T-cell (primary cell): ENCODE measurements around the gene METTL17. TPM values are rescaled to one million over a fixed set of nuclear protein-coding genes. Genes with fewer than 3 reads are reported as not detected.
"Not testable (repeated sequence)": the region's sequence is repeated elsewhere in the genome, so short reads cannot be mapped to it uniquely, and the experiment has no call there.

Source experiments
- ATAC-seq, 4 experiments: fragments of 200-7000 bp in 3 of 4; fragments of 150-1000 bp in 1 of 4; cut with Tn5 transposase; replicated peaks in 1 of 4; 1 replicate in 3 of 4; 2 replicates in 1 of 4; pipeline ENCODE4 v1.10.0; 2021; ENCODE audit warnings: moderate library complexity in 3 of 4, mild to moderate bottlenecking in 2 of 4, moderate number of reproducible peaks in 1 of 4
- CTCF ChIA-PET, 2 donors: fragments of 300-600 bp; sonication (Branson Sonifier 250); formaldehyde crosslinking; loops; one replicate each; lab custom pipeline; 2022; ENCODE audit warnings: antibody characterized with exemption in 2 of 2; lab: Charles Lee
- POLR2A ChIA-PET, 2 donors: fragments of 300-600 bp; sonication (Branson Sonifier 250); formaldehyde crosslinking; loops; one replicate each; lab custom pipeline; 2022; ENCODE audit warnings: antibody characterized with exemption in 2 of 2; lab: Charles Lee
- DNase-seq, 35 experiments: peaks; one replicate each; pipeline versions ENCODE4 v3.0.0 to v3.0.0-alpha.2; 2013 to 2023
- H3K27ac ChIP-seq: one replicate; pipeline ENCODE4 v1.5.1; 2013; ENCODE audit warnings: low read length
- H3K27me3 ChIP-seq, 2 experiments: replicated peaks in 1 of 2; 1 replicate in 1 of 2; 2 replicates in 1 of 2; pipeline versions ENCODE4 v1.6.1 to v1.7.0; 2013; ENCODE audit warnings: low read length in 1 of 2, mixed read lengths in 1 of 2; ENCODE audit not compliant: control insufficient read depth in 2 of 2, insufficient read depth in 2 of 2; ENCODE audit errors: extremely low read depth in 1 of 2
- H3K36me3 ChIP-seq, 2 donors: 1 replicate in 1 of 2; 2 replicates in 1 of 2; pipeline versions ENCODE4 v1.6.1 to v1.7.0; 2013; ENCODE audit warnings: low read length in 1 of 2; ENCODE audit not compliant: control insufficient read depth in 2 of 2, insufficient read depth in 1 of 2; ENCODE audit errors: extremely low read depth in 1 of 2
- H3K4me1 ChIP-seq, 2 experiments: 1 replicate in 1 of 2; 2 replicates in 1 of 2; pipeline versions ENCODE4 v1.6.1 to v1.7.0; 2013; ENCODE audit warnings: low read length in 2 of 2, mixed read lengths in 1 of 2; ENCODE audit not compliant: insufficient read depth in 2 of 2, control insufficient read depth in 1 of 2; ENCODE audit errors: extremely low read depth in 1 of 2
- H3K4me3 ChIP-seq, 2 donors: 1 replicate in 1 of 2; 2 replicates in 1 of 2; pipeline versions ENCODE4 v1.5.1 to v1.7.0; 2013; ENCODE audit warnings: mild to moderate bottlenecking in 2 of 2, low read length in 1 of 2, moderate library complexity in 1 of 2; ENCODE audit not compliant: control insufficient read depth in 1 of 2; ENCODE audit errors: extremely low read depth in 1 of 2
- H3K9me3 ChIP-seq: 2 replicates; pipeline ENCODE4 v1.7.0; 2013
- H3K27ac Mint-ChIP-seq, 2 donors: one replicate each; pipeline ENCODE4 v1.8.0; 2020 to 2021; ENCODE audit warnings: mild to moderate bottlenecking in 2 of 2, mixed read lengths in 2 of 2
- H3K27me3 Mint-ChIP-seq, 2 donors: one replicate each; pipeline ENCODE4 v1.8.0; 2021 to 2022; ENCODE audit warnings: mixed read lengths in 2 of 2
- H3K36me3 Mint-ChIP-seq: one replicate; pipeline ENCODE4 v1.8.0; 2021; ENCODE audit warnings: mixed read lengths
- H3K4me1 Mint-ChIP-seq, 3 donors: one replicate each; pipeline ENCODE4 v1.8.0; 2020 to 2022; ENCODE audit warnings: mixed read lengths in 3 of 3, mild to moderate bottlenecking in 1 of 3
- H3K4me3 Mint-ChIP-seq, 3 donors: one replicate each; pipeline ENCODE4 v1.8.0; 2020 to 2022; ENCODE audit warnings: mild to moderate bottlenecking in 3 of 3, mixed read lengths in 3 of 3, moderate library complexity in 3 of 3
- H3K9me3 Mint-ChIP-seq, 3 donors: one replicate each; pipeline ENCODE4 v1.8.0; 2020 to 2022; ENCODE audit warnings: mixed read lengths in 3 of 3
- whole genome bisulfite sequencing: methylation state at CpG from one replicate; pipeline ENCODE4 v1.1.5; 2013; ENCODE audit warnings: missing lambda C conversion rate; ENCODE audit not compliant: insufficient coverage; 5-methylcytosine and 5-hydroxymethylcytosine counted together
- total RNA-seq, 35 experiments: library from RNA in 6 of 35; stranded (reverse) in 6 of 35; fragments of 120-200 nt in 1 of 35; gene quantifications; one replicate each; pipeline versions ENCODE4 v1.2.1 to v1.2.4 and lab custom pipeline; 2013 to 2026

METTL17 gene
- total RNA-seq, 5 donors from 2014 or later (not counting 1 experiment from before 2014, with no cell fraction given), result 80.4 to 112 (median 99.0) TPM

DNA sequence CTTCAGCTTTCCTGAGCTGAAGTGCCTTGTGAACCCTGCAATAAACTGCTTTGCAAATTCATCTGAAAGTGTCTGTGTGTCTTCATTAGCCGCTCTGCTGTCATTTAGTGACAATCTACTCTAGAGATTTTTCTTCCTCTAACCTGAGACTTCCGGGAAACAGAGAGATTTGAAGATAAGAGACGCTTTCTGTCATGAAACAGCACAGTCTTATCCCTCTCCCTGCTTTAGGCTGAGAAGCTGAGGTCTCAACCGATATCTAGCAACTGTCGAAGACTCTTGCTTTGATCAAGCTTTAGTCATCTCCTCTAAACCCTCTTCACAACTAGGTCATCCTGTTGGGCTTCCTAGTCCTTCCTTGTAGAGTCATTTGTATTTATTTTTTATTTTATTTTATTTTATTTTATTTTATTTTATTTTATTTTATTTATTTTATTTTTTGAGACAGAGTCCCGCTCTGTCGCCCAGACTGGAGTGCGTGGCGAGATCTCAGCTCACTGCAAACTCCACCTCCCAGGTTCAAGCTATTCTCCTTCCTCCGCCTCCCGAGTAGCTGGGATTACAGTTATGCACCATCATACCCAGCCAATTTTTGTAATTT lies 33.3 kb upstream of the METTL17 start:
- H3K4me3 Mint-ChIP-seq, result peak overlapping the region in 1 of 3 donors; percentile 21
- ChIA-PET POLR2A (no interaction called here), CTCF (interaction anchor here (0.9 to 1.0 kb wide), 2 partner anchors 14 to 15 kb away, joined by 4 read pairs; no protein-coding TSS in a partner anchor)
- H3K27ac ChIP-seq, result no peak overlapping the region
- ATAC-seq (peak; percentile 19 to 63 (median 49)), DNase-seq (peak in 1 of 35 experiments; percentile 14)
- H3K9me3 ChIP-seq, result no peaks in the 10 kb centered on the region
- H3K9me3 Mint-ChIP-seq, result no peaks in the 10 kb centered on the region
- 40% methylated on average over 1 of the region's 11 CpGs for WGBS
- H3K4me1 Mint-ChIP-seq, result peaks cover 18 to 23% (median 20%) of the 10 kb centered on the region in 3 donors
- peak overlapping the region in 1 of 2 donors; percentile 56 for H3K27ac Mint-ChIP-seq
- peaks cover 0 to 16% of the 10 kb centered on the region in 2 experiments for H3K27me3 ChIP-seq
- H3K36me3 Mint-ChIP-seq, result no peaks in the 10 kb centered on the region
- H3K4me1 ChIP-seq, result peaks cover 3 to 8% of the 10 kb centered on the region in 2 experiments
- H3K4me3 ChIP-seq, result no peak overlapping the region
- peaks cover 13 to 19% of the 10 kb centered on the region in 2 donors for H3K27me3 Mint-ChIP-seq
- H3K36me3 ChIP-seq, result no peaks in the 10 kb centered on the region

DNA sequence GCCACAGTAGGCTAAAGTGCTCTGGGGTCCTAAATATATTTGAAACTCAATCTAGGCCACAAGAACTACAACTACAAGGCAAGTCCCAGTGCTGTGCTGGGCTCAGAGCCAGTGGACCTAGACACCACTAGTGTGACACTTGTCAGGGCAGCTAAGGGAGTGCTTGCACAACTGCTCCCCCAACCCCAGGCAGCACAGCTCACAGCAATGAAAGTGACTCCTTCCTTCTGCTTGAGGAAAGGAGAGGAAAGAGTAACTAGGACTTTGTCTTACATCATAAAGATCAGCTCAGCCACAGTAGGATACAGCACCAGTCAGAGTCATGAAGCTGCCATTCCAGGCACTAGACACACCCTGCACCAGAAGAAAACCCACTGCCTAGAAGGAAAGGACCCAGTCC lies 30.8 kb upstream of the METTL17 start:
- POLR2A ChIA-PET, ATAC-seq, DNase-seq: not testable (repeated sequence)

DNA sequence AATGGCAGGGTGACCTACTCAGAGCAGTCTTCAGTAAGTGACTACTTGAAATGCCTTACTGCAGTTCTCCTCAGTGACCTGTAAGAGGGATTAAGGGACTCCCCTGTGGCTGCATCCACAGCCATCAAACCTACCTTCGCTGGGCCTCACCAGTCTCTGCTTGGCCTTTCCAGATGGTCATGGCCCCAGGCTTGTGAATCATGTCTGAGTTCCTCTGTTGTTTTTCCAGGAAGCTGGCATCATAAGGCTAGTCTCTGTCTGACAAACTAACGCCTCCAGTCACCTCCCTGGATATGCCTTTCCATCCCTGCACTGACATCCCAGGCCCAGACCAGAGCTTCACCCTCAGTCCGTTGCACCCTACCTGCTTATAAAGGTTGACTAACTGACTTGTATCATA lies 20.4 kb upstream of the METTL17 start:
- CTCF ChIA-PET, result interaction anchor here in 1 of 2 donors (0.6 kb wide), 1 partner anchor 322 kb away, joined by 3 read pairs; no protein-coding TSS in a partner anchor
- no peaks in the 10 kb centered on the region for H3K36me3 Mint-ChIP-seq
- no peak overlapping the region for H3K4me3 Mint-ChIP-seq
- Histone ChIP-seq H3K27ac (no peak overlapping the region), H3K36me3 (no peaks in the 10 kb centered on the region), H3K4me1 (peaks cover 0 to 12% of the 10 kb centered on the region in 2 experiments), H3K9me3 (no peaks in the 10 kb centered on the region), H3K27me3 (peaks cover 2 to 23% of the 10 kb centered on the region in 2 experiments), H3K4me3 (no peak overlapping the region)
- peaks cover 31 to 58% of the 10 kb centered on the region in 2 donors for H3K27me3 Mint-ChIP-seq
- no peaks in the 10 kb centered on the region for H3K9me3 Mint-ChIP-seq
- no peak overlapping the region for H3K27ac Mint-ChIP-seq
- DNase-seq (no peak), ATAC-seq (no peak)
- peaks cover 11 to 13% (median 12%) of the 10 kb centered on the region in 3 donors for H3K4me1 Mint-ChIP-seq
- POLR2A ChIA-PET, result no interaction called here
- 88% methylated on average over 1 of the region's 3 CpGs for WGBS

More for the DNA sequence above, 30.8 kb upstream of the METTL17 start:
- not testable (repeated sequence) for H3K4me1 ChIP-seq, H3K36me3 Mint-ChIP-seq, H3K27ac Mint-ChIP-seq, H3K4me3 ChIP-seq, H3K9me3 ChIP-seq, H3K9me3 Mint-ChIP-seq, H3K27ac ChIP-seq, H3K4me3 Mint-ChIP-seq, H3K36me3 ChIP-seq
- H3K4me1 Mint-ChIP-seq, result peaks cover 23 to 26% (median 24%) of the 10 kb centered on the region in 3 donors
- peaks cover 0 to 18% of the 10 kb centered on the region in 2 experiments for H3K27me3 ChIP-seq
- peaks cover 18 to 28% of the 10 kb centered on the region in 2 donors for H3K27me3 Mint-ChIP-seq
- CTCF ChIA-PET, result interaction anchor here (1.4 to 2.8 kb wide), 3 partner anchors 12 to 15 kb away, joined by 3 to 17 read pairs (median 6); no protein-coding TSS in a partner anchor

DNA sequence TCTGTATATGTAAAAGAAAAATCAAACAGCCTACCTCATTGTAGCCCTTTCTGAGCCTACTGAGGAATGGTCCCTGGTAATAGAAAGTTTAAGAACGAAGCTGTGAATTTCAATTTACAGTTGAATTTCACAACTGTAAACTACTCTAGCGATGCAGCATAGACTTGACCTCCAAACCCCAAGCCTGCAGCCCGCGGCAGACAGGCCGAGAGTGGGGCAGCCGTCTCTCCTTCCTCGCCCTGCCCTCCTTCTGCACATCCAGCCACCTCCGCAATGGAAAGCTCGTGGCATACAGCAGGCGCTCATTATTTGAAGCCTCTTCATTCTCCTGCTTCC lies 19.2 kb upstream of the METTL17 start:
- peak overlapping the region; percentile 68 to 81 for H3K4me3 ChIP-seq
- ATAC-seq, result peak; percentile 1 to 8 (median 2)
- CTCF ChIA-PET, result interaction anchor here (0.6 to 2.5 kb wide), 22 partner anchors 10 to 643 kb away, joined by 3 to 19 read pairs (median 4); no protein-coding TSS in a partner anchor

DNA sequence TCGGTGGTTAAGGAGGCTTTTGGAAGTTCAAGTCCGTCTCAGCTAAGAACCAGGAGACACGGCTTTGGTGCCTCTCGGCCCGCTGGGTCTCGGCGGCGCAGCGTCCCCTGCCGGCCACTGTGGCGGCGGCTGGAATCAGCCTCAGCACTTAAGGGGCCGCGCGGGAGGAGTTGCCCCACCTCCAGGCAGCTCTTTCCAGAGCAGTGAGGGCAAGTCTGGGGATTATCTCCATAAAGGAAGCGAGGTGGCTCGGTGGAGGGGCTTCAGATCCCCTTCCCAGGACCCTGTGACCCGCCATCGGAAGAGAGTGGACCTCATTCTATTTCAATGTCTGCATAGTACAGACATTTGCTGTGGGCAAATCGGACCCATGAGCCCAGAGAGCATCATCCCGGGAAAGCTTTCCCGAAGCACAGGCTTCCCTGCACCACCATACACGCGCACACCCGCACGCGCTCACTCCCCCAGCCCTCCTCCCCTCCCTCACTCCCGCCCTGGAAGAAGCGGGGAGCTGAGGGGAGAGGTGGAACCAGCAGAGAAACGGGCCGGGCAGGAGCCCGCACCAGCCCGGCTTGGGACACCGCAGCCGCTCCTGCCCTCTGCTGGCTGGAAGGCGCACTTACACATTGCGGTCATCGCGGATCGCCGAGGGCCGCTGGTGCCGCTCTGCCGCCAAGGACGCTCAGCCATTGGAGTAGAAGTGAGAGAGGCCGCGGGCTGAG lies 18.6 kb upstream of the METTL17 start:
- Mint-ChIP-seq H3K9me3 (no peaks in the 10 kb centered on the region), H3K4me3 (peak overlapping the region; percentile 84 to 90 (median 87)), H3K36me3 (no peaks in the 10 kb centered on the region), H3K27ac (peak overlapping the region; percentile 22 to 34), H3K4me1 (peaks cover 11 to 13% (median 12%) of the 10 kb centered on the region in 3 donors), H3K27me3 (peaks cover 27 to 47% of the 10 kb centered on the region in 2 donors)
- no peaks in the 10 kb centered on the region for H3K9me3 ChIP-seq
- H3K4me1 ChIP-seq, result peaks cover 0 to 12% of the 10 kb centered on the region in 2 experiments
- WGBS, result under 1% methylated on average over 33 of the region's 47 CpGs
- peak overlapping the region; percentile 68 to 81 for H3K4me3 ChIP-seq
- peak; percentile 88 to 95 (median 92) for ATAC-seq
- peaks cover 2 to 17% of the 10 kb centered on the region in 2 experiments for H3K27me3 ChIP-seq
- ChIA-PET CTCF (interaction anchor here (0.7 to 2.5 kb wide), 26 partner anchors 10 to 643 kb away, joined by 3 to 19 read pairs (median 4); no protein-coding TSS in a partner anchor), POLR2A (interaction anchor here (0.6 kb wide), 2 partner anchors 11 to 257 kb away, joined by 3 to 5 read pairs; no protein-coding TSS in a partner anchor)
- peak; percentile 39 to 85 (median 66) for DNase-seq
- no peaks in the 10 kb centered on the region for H3K36me3 ChIP-seq
- H3K27ac ChIP-seq, result no peak overlapping the region

More for the DNA sequence above, 19.2 kb upstream of the METTL17 start:
- H3K9me3 Mint-ChIP-seq, result no peaks in the 10 kb centered on the region
- 14% methylated on average over 5 of the region's 10 CpGs for WGBS
- POLR2A ChIA-PET, result no interaction called here
- peaks cover 11 to 13% (median 12%) of the 10 kb centered on the region in 3 donors for H3K4me1 Mint-ChIP-seq
- no peak for DNase-seq
- H3K27ac Mint-ChIP-seq, result no peak overlapping the region
- Histone ChIP-seq H3K4me1 (peaks cover 0 to 12% of the 10 kb centered on the region in 2 experiments), H3K36me3 (no peaks in the 10 kb centered on the region), H3K27ac (no peak overlapping the region), H3K27me3 (peaks cover 2 to 17% of the 10 kb centered on the region in 2 experiments), H3K9me3 (no peaks in the 10 kb centered on the region)
- peak overlapping the region; percentile 84 to 90 (median 87) for H3K4me3 Mint-ChIP-seq
- H3K36me3 Mint-ChIP-seq, result no peaks in the 10 kb centered on the region
- peaks cover 27 to 47% of the 10 kb centered on the region in 2 donors for H3K27me3 Mint-ChIP-seq

DNA sequence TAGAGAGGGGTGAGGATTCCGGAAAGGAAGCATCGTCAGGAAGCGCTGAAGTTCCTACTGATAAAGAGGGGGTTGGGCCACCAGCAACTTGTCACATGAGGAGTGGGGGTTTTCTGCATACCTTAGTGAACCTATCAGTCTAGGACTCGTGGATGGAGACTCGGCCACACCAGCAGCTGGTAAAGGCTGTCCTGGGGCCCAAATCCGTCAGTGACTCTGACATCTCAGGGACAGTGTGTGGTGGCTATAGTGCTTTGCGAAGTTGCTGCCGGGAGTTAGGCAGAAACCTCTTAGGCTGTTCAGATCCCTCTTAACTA lies 18.1 kb upstream of the METTL17 start:
- 4% methylated on average over 6 of the region's 8 CpGs for WGBS
- H3K9me3 Mint-ChIP-seq, result no peaks in the 10 kb centered on the region
- ChIA-PET POLR2A (interaction anchor here (0.6 kb wide), 3 partner anchors 10 to 778 kb away, joined by 3 to 5 read pairs (median 4); no protein-coding TSS in a partner anchor), CTCF (interaction anchor here (0.5 to 2.5 kb wide), 19 partner anchors 11 to 644 kb away, joined by 3 to 19 read pairs (median 5); no protein-coding TSS in a partner anchor)
- peaks cover 27 to 47% of the 10 kb centered on the region in 2 donors for H3K27me3 Mint-ChIP-seq
- H3K9me3 ChIP-seq, result no peaks in the 10 kb centered on the region
- no peak overlapping the region for H3K27ac ChIP-seq
- H3K4me1 Mint-ChIP-seq, result peaks cover 11 to 13% (median 12%) of the 10 kb centered on the region in 3 donors
- H3K27me3 ChIP-seq, result peaks cover 2 to 17% of the 10 kb centered on the region in 2 experiments
- peak overlapping the region; percentile 68 to 81 for H3K4me3 ChIP-seq
- ATAC-seq, result peak in 3 of 4 experiments; percentile 14 to 36 (median 27)
- H3K4me1 ChIP-seq, result peaks cover 0 to 12% of the 10 kb centered on the region in 2 experiments
- peak overlapping the region in 1 of 2 donors; percentile 34 for H3K27ac Mint-ChIP-seq
- no peak for DNase-seq
- no peaks in the 10 kb centered on the region for H3K36me3 ChIP-seq
- peak overlapping the region; percentile 84 to 90 (median 87) for H3K4me3 Mint-ChIP-seq
- H3K36me3 Mint-ChIP-seq, result no peaks in the 10 kb centered on the region
